IPS-15b (cell line): ENCODE data around the gene SLC19A1.

Experiments
- H3K27me3 ChIP-seq: one replicate; pipeline ENCODE4 v1.6.1; 2013; ENCODE audit warnings: low read length; ENCODE audit not compliant: control insufficient read depth, insufficient read depth
- H3K36me3 ChIP-seq: one replicate; pipeline ENCODE4 v1.6.1; 2013; ENCODE audit warnings: low read length; ENCODE audit not compliant: control insufficient read depth, insufficient read depth
- H3K4me1 ChIP-seq: one replicate; pipeline ENCODE4 v1.6.1; 2013; ENCODE audit warnings: mild to moderate bottlenecking, low read length; ENCODE audit not compliant: control insufficient read depth, insufficient read depth
- H3K4me3 ChIP-seq: one replicate; pipeline ENCODE4 v1.5.1; 2013; ENCODE audit warnings: low read depth, low read length
- H3K9ac ChIP-seq: one replicate; pipeline ENCODE4 v1.6.1; 2013; ENCODE audit warnings: low read depth, mild to moderate bottlenecking, low read length
- H3K9me3 ChIP-seq: one replicate; pipeline ENCODE4 v1.6.1; 2013; ENCODE audit warnings: mild to moderate bottlenecking, low read length; ENCODE audit not compliant: control insufficient read depth, insufficient read depth

SLC19A1 gene

GRCh38 chr21:45542242-45542666 is at the start of gene SLC19A1:
SLC19A1 (minus strand) TSS chr21:45542440; CDS start chr21:45537959, 4,481 bp downstream.
- no peaks in the 10 kb centered on the region for H3K27me3 ChIP-seq
- no peaks in the 10 kb centered on the region for H3K4me1 ChIP-seq
- peaks cover 12% of the 10 kb centered on the region for H3K36me3 ChIP-seq
- peak within 1 kb of the TSS; percentile 66 for H3K4me3 ChIP-seq
- peak within 1 kb of the TSS; percentile 54 for H3K9ac ChIP-seq
- H3K9me3 ChIP-seq = no peaks in the 10 kb centered on the region

GRCh38 chr21:45591619-45592207 is 49.5 kb upstream of the SLC19A1 start:
- H3K4me3 ChIP-seq = no peak overlapping the region
- peaks cover 34% of the 10 kb centered on the region for H3K27me3 ChIP-seq
- H3K4me1 ChIP-seq = no peaks in the 10 kb centered on the region
- H3K36me3 ChIP-seq = no peaks in the 10 kb centered on the region
- H3K9me3 ChIP-seq = peaks cover 3% of the 10 kb centered on the region
- H3K9ac ChIP-seq = no peak overlapping the region

- H3K27me3 ChIP-seq = peaks cover 34% of the 10 kb centered on the region
- H3K9ac ChIP-seq = no peak overlapping the region
- H3K36me3 ChIP-seq = peaks cover 2% of the 10 kb centered on the region
- peaks cover 6% of the 10 kb centered on the region for H3K9me3 ChIP-seq
- no peaks in the 10 kb centered on the region for H3K4me1 ChIP-seq
- peak overlapping the region; percentile 51 for H3K4me3 ChIP-seq
These were observed 48.7 kb upstream of the SLC19A1 start for GRCh38 chr21:45590726-45591618.

GRCh38 chr21:45590246-45590725 is 48.0 kb upstream of the SLC19A1 start:
- peak overlapping the region; percentile 55 for H3K4me3 ChIP-seq
- H3K9me3 ChIP-seq = peaks cover 11% of the 10 kb centered on the region
- H3K9ac ChIP-seq = no peak overlapping the region
- H3K4me1 ChIP-seq = no peaks in the 10 kb centered on the region
- peaks cover 34% of the 10 kb centered on the region for H3K27me3 ChIP-seq
- H3K36me3 ChIP-seq = peaks cover 3% of the 10 kb centered on the region

GRCh38 chr21:45589686-45590245 is 47.5 kb upstream of the SLC19A1 start:
- H3K4me1 ChIP-seq = no peaks in the 10 kb centered on the region
- H3K36me3 ChIP-seq = peaks cover 3% of the 10 kb centered on the region
- peaks cover 11% of the 10 kb centered on the region for H3K9me3 ChIP-seq
- H3K27me3 ChIP-seq = peaks cover 34% of the 10 kb centered on the region
- peak overlapping the region; percentile 55 for H3K4me3 ChIP-seq
- no peak overlapping the region for H3K9ac ChIP-seq

- peaks cover 3% of the 10 kb centered on the region for H3K36me3 ChIP-seq
- H3K27me3 ChIP-seq = peaks cover 34% of the 10 kb centered on the region
- no peak overlapping the region for H3K9ac ChIP-seq
- H3K4me1 ChIP-seq = no peaks in the 10 kb centered on the region
- H3K9me3 ChIP-seq = peaks cover 13% of the 10 kb centered on the region
- H3K4me3 ChIP-seq = no peak overlapping the region
These were observed 46.7 kb upstream of the SLC19A1 start for GRCh38 chr21:45588871-45589491.

GRCh38 chr21:45588086-45588825 is 46.0 kb upstream of the SLC19A1 start:
- Histone ChIP-seq H3K36me3 (peaks cover 3% of the 10 kb centered on the region), H3K4me1 (no peaks in the 10 kb centered on the region), H3K9me3 (peaks cover 16% of the 10 kb centered on the region), H3K27me3 (peaks cover 34% of the 10 kb centered on the region), H3K9ac (no peak overlapping the region), H3K4me3 (no peak overlapping the region)

GRCh38 chr21:45586289-45586858 is 44.1 kb upstream of the SLC19A1 start:
- no peak overlapping the region for H3K4me3 ChIP-seq
- H3K36me3 ChIP-seq = peaks cover 3% of the 10 kb centered on the region
- H3K9me3 ChIP-seq = peaks cover 16% of the 10 kb centered on the region
- no peaks in the 10 kb centered on the region for H3K4me1 ChIP-seq
- H3K27me3 ChIP-seq = peaks cover 31% of the 10 kb centered on the region
- H3K9ac ChIP-seq = no peak overlapping the region

- no peaks in the 10 kb centered on the region for H3K4me1 ChIP-seq
- peaks cover 24% of the 10 kb centered on the region for H3K27me3 ChIP-seq
- H3K4me3 ChIP-seq = no peak overlapping the region
- H3K36me3 ChIP-seq = peaks cover 3% of the 10 kb centered on the region
- H3K9me3 ChIP-seq = peaks cover 16% of the 10 kb centered on the region
- no peak overlapping the region for H3K9ac ChIP-seq
These were observed 42.5 kb upstream of the SLC19A1 start for GRCh38 chr21:45584786-45585185.

- Histone ChIP-seq H3K4me1 (no peaks in the 10 kb centered on the region), H3K4me3 (no peak overlapping the region), H3K36me3 (peaks cover 3% of the 10 kb centered on the region), H3K27me3 (peaks cover 16% of the 10 kb centered on the region), H3K9me3 (peaks cover 16% of the 10 kb centered on the region), H3K9ac (no peak overlapping the region)
These were observed 41.7 kb upstream of the SLC19A1 start for GRCh38 chr21:45583831-45584509.
